Glomerular endothelial cell (primary cell): ENCODE measurements around the gene ACOT11. TPM values are rescaled to one million over a fixed set of nuclear protein-coding genes. Genes with fewer than 3 reads are reported as not detected.

Experiments used
- DNase-seq: peaks from one replicate; pipeline ENCODE4 v3.0.0-alpha.2; 2011; ENCODE audit warnings: low read depth, low spot score; ENCODE audit errors: extremely low read depth
- total RNA-seq: library from RNA; depleted of rRNA; stranded (reverse); fragments of >200 nt; gene quantifications from 2 replicates; pipeline ENCODE4 v1.2.3, GENCODE V29; 2015

ACOT11 gene
- total RNA-seq, 1 donor from 2014 or later: 0.93 TPM

GRCh38 chr1:54640863-54641836 is 93.1 kb downstream of the ACOT11 start, which contains the start of gene MROH7:
TSS of gene MROH7 (plus strand) at chr1:54641786. CDS start at chr1:54652927, 11,141 bp downstream.
- no peak for DNase-seq

DNA sequence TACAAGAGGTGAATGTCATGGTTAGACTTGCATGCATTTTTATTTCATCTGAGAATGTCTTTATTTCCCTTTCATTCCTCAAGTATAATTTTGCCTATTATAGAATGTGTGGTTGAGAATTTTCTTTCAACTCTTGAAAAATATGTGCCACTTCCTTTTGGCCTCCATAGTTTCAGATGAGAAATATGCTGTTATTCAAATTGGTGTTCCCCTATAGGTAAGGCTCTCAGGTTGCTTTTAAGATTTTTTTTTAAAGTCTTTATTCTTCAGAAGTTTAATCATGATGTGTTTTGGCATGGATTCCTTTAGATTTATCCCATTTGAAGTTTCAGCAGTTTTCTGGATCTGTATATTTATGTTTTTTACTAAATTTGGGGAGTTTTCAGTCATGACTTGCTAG is 95.7 kb downstream of the ACOT11 start:
- DNase-seq: no peak

DNA sequence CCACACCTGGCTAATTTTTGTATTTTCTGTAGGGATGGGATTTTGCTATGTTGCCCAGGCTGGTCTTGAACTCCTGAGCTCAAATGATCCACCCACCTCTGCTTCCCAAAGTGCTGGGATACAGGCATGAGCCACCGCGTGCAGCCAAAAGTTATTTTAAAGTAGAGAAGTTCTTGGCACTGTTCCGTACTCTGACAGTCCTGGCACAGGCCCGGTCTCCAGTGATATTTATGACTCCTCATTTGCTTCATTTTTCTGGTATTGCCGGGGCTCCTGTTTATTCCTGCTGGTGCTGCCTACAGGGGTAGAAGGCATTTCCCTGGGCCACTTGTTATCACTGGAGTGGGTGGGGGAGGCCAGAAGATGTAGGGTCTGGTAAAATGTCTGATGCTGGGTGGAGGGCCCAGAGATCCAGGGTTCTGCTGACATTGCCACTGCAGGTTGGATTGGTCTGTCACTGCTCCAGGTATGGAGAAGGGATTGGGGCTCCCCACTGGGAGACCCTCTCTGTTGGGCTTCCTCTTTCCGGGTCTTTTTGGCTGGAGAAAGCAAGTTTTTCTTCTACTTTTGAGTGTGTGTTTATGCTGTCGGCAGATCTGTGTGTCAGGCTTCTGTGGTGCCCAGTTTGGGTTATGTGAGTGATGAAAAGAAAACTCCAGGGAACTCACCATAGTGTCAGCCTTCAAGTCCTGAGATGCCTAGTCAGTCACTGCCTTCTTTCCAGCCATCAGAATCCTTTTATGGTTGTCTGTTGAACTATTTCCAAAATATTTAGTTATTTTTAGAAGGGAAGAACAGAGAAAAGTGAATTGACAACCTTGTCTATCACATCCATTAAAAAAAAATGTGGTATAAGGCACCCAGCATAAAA is 98.0 kb downstream of the ACOT11 start:
- DNase-seq: no peak

GRCh38 chr1:54649130-54649898 is 101.3 kb downstream of the ACOT11 start:
- DNase-seq: no peak

GRCh38 chr1:54649921-54650320 is 101.9 kb downstream of the ACOT11 start:
- DNase-seq: no peak

DNA sequence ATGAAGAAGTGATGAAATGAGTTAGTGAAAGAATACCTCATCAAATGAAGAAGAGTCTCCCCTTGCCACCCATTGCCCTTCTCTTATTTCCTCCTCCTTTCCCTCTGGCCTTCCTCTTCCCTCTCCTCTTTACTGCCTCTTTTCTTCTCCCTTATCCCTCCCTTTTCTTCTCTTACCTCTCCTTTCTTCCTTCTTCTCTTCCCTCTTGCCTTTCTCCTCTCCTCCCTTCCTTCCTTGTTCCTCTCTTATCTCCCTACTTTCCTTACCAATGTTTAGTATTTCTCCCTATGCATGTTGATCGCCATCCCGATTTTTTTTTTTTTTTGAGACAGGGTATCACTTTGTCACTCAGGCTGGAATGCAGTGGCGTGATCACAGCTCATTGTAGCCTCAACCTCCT is 102.4 kb downstream of the ACOT11 start:
- DNase-seq: no peak

- no peak for DNase-seq
Measured at GRCh38 chr1:54651608-54652007, 103.6 kb downstream of the ACOT11 start.

- DNase-seq: no peak
Measured at GRCh38 chr1:54652168-54652567, 104.1 kb downstream of the ACOT11 start.

- no peak for DNase-seq
Measured at GRCh38 chr1:54653036-54653435, 105.0 kb downstream of the ACOT11 start.

DNA sequence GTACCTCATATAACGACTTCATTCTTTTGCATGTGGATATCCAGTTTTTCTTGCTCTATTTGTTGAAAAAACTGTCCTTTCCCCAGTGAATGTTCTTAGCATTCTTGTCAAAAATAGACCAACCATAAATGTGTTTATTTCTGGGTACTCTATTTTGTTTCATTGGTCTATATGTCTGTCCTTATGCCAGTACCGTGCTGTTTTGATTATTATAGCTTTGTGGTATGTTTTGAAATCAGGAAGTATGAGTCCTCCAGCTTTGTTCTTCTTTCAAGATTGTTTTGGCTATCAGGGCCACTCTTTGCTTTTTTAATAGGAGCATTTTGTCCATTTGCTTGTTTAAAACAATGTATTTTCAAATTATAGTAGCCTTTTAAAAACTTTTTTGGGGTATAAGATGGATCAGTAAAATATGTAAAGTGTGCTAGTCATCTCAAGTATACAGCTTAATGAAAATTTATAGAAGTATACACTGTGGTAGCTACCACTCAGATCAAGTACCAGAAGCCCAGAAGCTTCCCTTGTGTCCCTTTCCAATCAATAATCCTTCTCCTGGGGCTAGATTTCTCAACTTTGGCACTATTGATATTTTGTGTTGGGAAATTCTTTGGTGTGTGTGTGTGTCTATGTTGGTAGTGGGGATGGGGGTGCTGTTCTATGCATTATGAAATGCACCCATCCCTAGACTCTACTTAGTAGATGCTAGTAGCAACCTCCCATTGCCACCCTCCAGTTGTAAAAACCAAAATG is 110.3 kb downstream of the ACOT11 start:
- DNase-seq: no peak

Other genes with a start within 250 kb of the ACOT11 start
- 29.8 and 33.1 TPM in 2 replicates for gene SSBP3, start 141.8 kb upstream of the ACOT11 start, total RNA-seq
- not detected in 2 replicates for gene FAM151A, start 75.3 kb downstream of the ACOT11 start, total RNA-seq
- gene MROH7, start 93.6 kb downstream of the ACOT11 start, total RNA-seq: not detected in 2 replicates
- gene TTC4, start 167.6 kb downstream of the ACOT11 start, total RNA-seq: 23.9 and 29.4 TPM in 2 replicates
- gene PARS2, start 216.3 kb downstream of the ACOT11 start, total RNA-seq: 3.6 and 4.9 TPM in 2 replicates